Right hindlimb (tissue), 1 donor: Measurements from ENCODE around the gene DNAJC1.
"Not testable (repeated sequence)": the region's sequence is repeated elsewhere in the genome, so short reads cannot be mapped to it uniquely, and the experiment has no call there.

ENCODE experiments used
- DNase-seq: peaks from one replicate; pipeline ENCODE4 v3.0.0-alpha.2; 2018

The DNAJC1 gene

DNA sequence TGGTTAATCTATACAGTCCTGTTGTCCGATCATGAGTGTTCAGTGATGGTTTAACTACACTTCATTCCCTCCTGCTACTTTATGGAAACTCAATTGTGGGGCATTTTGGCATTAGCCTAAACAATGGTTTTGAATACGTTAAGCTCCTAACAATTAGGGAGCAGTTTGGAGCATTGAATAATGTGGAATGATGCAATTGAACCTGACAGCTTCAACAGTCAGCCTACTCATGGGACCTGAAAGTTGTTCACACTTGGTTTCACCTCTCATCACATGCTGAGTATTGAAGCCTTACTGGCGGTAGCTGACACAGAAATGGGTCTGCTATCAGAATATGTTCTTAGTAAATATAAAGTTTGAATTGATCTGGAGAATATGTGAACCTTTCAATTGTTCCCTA, 283.4 kb downstream of the DNAJC1 start:
- DNase-seq: no peak

DNA sequence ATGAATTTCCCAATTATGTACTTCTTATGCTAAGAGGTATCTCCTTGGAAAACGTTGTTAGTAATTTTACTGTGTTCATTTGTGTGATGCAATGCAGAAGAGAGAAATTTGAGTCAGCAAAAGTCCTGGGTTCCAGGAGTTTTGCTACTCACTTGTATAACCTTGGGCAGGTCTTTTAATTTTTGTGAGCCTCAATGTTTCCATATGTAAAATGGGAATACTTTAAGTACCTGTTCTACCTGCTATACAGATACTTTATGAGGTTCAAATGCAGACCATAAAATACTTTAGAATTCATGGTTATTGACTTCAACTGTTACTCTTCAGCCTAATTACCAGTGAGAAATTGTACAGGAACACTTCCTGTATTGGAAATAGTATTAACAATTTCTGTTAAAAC, 284.0 kb downstream of the DNAJC1 start:
- no peak for DNase-seq

DNA sequence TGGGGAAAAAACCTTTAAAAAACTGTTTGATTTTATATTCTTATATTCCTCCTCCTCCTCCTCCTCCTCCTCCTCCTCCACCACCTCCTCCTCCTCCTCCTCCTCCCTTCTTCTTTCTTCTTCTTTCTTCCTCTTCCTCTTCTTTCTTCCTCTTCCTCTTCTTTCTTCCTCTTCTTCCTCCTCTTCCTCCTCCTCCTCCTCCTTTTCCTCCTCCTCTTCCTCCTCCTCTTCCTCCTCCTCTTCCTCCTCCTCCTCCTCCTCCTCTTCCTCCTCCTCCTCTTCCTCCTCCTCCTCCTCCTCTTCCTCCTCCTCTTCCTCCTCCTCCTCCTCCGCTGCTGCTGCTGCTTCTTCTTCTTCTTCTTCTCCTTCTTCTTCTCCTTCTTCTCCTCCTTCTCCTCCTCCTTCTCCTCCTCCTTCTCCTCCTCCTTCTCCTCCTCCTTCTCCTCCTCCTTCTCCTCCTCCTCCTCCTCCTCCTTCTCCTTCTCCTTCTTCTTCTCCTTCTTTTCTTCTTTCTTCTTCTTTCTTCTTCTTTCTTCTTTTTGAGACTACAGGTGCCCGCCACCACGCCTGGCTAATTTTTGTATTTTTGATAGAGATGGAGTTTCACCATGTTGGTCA, 286.0 kb downstream of the DNAJC1 start:
- DNase-seq: not testable (repeated sequence)

DNA sequence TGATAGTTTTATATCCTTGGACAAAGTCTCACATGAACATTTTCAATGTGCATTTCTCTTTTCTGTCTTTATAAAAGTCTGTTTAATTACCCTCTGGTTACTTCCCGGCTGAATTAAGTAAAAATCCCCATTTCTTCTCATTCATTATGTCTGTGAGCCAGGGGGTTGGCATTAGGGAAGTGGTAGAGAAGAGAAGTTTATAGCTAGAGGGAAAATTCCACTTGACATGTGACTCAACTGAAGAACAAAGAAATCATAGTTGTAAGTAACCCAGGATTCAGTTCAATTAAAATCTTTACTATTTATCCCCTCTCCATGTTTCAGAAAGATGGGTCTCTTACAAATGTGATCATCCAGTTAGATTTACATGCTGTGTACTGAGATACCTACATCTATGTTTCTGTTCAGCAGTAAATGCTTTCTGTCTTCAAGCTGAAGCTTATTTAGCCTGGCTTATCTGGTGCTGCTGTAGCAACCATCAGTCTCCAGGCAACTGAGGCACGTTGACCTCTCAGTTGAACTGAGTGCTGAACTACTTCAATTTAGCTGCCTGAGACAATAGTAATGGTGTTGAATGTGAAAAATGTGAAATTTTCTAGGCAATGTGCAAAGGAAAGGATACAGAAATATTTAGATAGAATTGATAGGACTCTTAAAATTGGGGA, 287.9 kb downstream of the DNAJC1 start:
- no peak for DNase-seq

DNA sequence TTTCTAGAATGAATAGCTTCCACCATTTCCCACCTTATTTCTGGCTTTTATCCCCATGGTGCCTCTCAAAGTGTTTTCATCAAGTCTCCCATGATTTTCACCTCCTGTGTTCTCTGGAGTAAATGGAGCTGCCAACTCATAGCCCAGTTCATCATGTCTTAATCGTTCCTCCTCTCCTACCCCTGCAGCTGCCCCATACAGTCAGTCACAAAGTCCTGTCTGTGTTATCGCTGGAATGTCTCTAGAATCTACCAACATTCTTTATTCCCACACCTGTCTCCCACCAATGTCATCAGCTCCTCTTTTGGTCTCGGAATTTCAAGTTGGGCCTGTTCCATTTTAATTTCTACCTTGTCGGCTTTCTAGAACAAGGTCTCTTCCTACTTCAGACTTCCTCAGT, 290.6 kb downstream of the DNAJC1 start:
- no peak for DNase-seq

DNA sequence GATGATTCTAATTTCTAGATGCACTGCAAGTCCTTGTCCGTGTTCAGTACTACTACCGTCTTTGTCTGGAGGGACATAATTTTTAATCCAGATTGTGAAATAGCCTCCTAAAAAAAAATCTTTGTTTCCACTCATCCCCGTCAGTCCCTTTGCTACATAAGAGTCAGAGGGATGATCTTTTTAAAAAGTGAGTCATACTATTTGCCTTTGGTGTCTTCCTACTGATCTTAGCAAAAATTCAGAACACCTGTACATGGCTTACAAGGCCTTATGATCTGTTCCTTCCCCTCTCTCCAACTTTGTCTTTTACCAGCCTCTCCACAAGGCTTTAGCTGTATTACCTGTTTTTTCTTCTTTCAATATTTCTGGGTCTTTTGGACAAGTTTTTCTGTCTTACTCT, 296.0 kb downstream of the DNAJC1 start:
- DNase-seq: no peak
